ENCODE data around the gene STRIP2.

- TF ChIP-seq CTCF (IDR thresholded peaks at IDR 0.05; ENCODE audit: low read depth, low read length, poor library complexity, severe bottlenecking): no peak
- no peak for TF ChIP-seq EZH2phosphoT487 (IDR thresholded peaks at IDR 0.05; ENCODE audit: borderline replicate concordance, low read length)
Measured at GRCh38 chr7:129465080-129465479, 30.8 kb downstream of the STRIP2 start.
